IPS-18c (cell line): ENCODE results near the gene IARS2.
"Not testable (repeated sequence)": the region's sequence is repeated elsewhere in the genome, so short reads cannot be mapped to it uniquely, and the experiment has no call there.

Experiments used
- H3K4me3 ChIP-seq: 2 replicates; pipeline ENCODE4 v1.7.0; 2013; ENCODE audit warnings: low read depth, mild to moderate bottlenecking, low read length, moderate library complexity; ENCODE audit not compliant: insufficient read depth
- H3K9me3 ChIP-seq: one replicate; pipeline ENCODE4 v1.6.1; 2013; ENCODE audit warnings: mild to moderate bottlenecking, low read length, moderate library complexity; ENCODE audit not compliant: control insufficient read depth, insufficient read depth

Gene IARS2

GRCh38 chr1:220151454-220151853 lies 57.5 kb downstream of the IARS2 start:
- Histone ChIP-seq H3K9me3 (no peaks in the 10 kb centered on the region), H3K4me3 (no peak overlapping the region)

- no peak overlapping the region for H3K4me3 ChIP-seq
- H3K9me3 ChIP-seq, result no peaks in the 10 kb centered on the region
Measured at GRCh38 chr1:220153147-220153546, 59.2 kb downstream of the IARS2 start.

GRCh38 chr1:220156620-220157146 lies 62.8 kb downstream of the IARS2 start:
- no peak overlapping the region for H3K4me3 ChIP-seq
- no peaks in the 10 kb centered on the region for H3K9me3 ChIP-seq

DNA sequence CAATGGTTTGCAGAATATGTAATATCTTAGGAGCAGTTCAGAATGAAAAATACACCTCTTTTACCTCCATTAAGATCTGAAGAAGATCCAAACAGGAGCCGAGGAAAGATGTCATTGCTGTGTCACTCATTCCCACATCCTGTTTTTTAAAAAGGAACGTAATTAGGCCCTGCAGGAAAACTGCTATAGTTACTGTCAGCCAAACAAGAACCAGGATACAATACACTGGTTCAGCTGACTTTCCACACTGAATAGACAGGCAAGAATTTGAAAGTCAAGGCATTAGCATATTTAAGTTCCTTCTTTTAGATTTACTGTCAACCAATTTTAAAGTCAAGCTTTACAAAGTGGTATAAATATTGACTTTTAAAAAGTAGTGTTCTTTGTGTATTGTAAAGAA lies 63.8 kb downstream of the IARS2 start:
- Histone ChIP-seq H3K9me3 (no peaks in the 10 kb centered on the region), H3K4me3 (no peak overlapping the region)

DNA sequence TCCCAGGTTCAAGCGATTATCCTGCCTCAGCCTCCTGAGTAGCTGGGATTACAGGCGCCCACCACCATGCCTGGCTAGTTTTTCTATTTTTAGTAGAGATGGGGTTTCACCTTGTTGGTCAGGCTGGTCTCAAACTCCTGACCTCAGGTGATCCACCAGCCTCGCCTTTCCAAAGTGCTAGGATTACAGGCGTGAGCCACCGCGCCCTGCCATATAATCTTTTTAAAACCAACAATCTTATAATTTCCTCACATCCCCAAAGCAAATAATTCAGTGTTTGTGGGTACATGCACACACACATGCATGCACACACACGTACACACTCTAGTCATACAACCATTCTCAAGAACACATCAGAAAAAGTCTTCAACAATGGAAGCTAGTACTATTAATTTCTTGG lies 64.6 kb downstream of the IARS2 start:
- not testable (repeated sequence) for H3K4me3 ChIP-seq, H3K9me3 ChIP-seq

GRCh38 chr1:220159041-220159440 lies 65.1 kb downstream of the IARS2 start:
- Histone ChIP-seq H3K4me3 (no peak overlapping the region), H3K9me3 (no peaks in the 10 kb centered on the region)

- Histone ChIP-seq H3K9me3 (no peaks in the 10 kb centered on the region), H3K4me3 (no peak overlapping the region)
Measured at GRCh38 chr1:220160027-220160426, 66.1 kb downstream of the IARS2 start.

- no peak overlapping the region for H3K4me3 ChIP-seq
- no peaks in the 10 kb centered on the region for H3K9me3 ChIP-seq
Measured at GRCh38 chr1:220164116-220164515, 70.2 kb downstream of the IARS2 start.

DNA sequence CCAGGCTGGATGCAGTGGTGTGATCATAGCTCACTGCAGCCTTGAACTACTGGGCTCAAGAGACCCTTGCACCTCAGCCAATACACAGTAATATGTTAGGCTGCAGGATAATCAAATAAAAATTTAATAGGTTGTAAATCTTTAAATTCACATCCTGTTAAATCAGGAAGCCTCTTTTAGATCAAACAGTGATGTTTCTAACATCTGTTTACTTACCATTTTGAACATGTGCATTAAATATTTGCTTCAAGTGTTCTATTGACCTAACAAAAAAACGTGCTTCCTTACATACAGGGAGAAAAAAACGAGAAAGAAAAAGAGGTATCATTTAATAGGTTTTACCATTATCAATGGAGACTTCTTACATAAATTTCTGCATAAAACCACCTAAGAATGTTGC lies 70.6 kb downstream of the IARS2 start:
- no peak overlapping the region for H3K4me3 ChIP-seq
- no peaks in the 10 kb centered on the region for H3K9me3 ChIP-seq

GRCh38 chr1:220166853-220167252 lies 72.9 kb downstream of the IARS2 start:
- H3K9me3 ChIP-seq, result no peaks in the 10 kb centered on the region

GRCh38 chr1:220169887-220170286 lies 76.0 kb downstream of the IARS2 start:
- not testable (repeated sequence) for H3K9me3 ChIP-seq, H3K4me3 ChIP-seq

More at GRCh38 chr1:220166853-220167252, 72.9 kb downstream of the IARS2 start:
- no peak overlapping the region for H3K4me3 ChIP-seq

- Histone ChIP-seq H3K9me3 (no peaks in the 10 kb centered on the region), H3K4me3 (no peak overlapping the region)
Measured at GRCh38 chr1:220170836-220171526, 77.0 kb downstream of the IARS2 start.

- Histone ChIP-seq H3K9me3 (no peaks in the 10 kb centered on the region), H3K4me3 (no peak overlapping the region)
Measured at GRCh38 chr1:220176540-220176939, 82.6 kb downstream of the IARS2 start.

GRCh38 chr1:220182111-220182510 lies 88.2 kb downstream of the IARS2 start:
- Histone ChIP-seq H3K4me3 (no peak overlapping the region), H3K9me3 (no peaks in the 10 kb centered on the region)

DNA sequence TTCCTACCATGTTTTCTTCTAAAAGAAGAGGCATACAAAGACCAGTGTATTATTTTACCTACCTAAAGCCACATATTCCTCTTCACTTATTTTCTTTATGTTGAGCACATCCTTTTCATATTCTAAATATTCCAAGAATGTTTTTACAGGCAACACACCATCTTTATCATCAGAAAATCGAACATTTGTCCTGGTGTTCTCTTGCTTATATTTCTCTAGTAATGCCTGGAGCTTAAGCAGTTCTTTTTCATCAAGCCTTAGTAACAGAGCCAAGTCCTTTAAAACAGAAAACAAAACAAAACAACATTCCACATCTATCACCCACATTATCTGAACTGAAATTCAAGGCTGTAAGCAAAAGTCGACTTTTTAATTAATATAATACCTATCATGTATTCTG lies 88.7 kb downstream of the IARS2 start:
- Histone ChIP-seq H3K9me3 (no peaks in the 10 kb centered on the region), H3K4me3 (no peak overlapping the region)

DNA sequence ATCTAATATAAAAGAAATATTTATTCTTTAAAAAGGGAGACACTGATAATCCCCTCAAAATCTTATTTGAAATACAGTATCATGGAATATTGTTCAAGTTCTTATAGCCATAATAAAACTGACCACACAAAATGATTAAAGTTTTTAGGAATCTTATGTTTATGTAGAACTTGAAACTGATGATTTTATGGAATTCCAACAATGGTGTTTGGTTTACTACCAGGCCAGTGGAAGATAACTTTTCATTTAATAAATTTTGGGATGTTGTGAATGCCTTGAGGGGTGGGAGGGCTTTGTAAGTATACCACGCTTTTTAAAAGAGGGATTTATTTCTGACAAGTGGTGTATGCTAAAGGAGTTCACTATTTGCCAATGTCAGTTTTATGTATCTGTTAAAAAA lies 90.6 kb downstream of the IARS2 start:
- H3K9me3 ChIP-seq, result no peaks in the 10 kb centered on the region
- no peak overlapping the region for H3K4me3 ChIP-seq

DNA sequence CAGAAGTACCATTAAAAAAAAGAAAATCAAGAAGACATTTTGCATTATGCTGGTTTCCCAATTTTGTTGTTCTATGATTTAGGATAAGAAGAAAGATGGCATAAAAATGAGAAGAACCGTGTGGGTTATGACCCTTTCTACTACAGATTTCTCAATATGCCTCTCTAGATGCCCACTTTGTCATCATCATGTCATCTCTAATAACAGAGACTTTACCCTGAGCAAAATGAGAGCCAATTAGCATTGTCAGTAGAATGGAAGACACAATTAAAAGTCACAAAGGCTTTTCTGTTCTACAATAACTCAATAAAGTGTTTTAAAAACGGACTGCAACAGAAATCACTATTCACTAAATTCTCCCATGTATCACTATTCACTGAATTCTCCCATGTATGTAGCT lies 92.8 kb downstream of the IARS2 start:
- no peak overlapping the region for H3K4me3 ChIP-seq
- no peaks in the 10 kb centered on the region for H3K9me3 ChIP-seq

GRCh38 chr1:220188538-220188937 lies 94.6 kb downstream of the IARS2 start:
- no peaks in the 10 kb centered on the region for H3K9me3 ChIP-seq
- H3K4me3 ChIP-seq, result no peak overlapping the region

- H3K9me3 ChIP-seq, result no peaks in the 10 kb centered on the region
Measured at GRCh38 chr1:220189750-220190347, 95.9 kb downstream of the IARS2 start.

More at GRCh38 chr1:220189750-220190347, 95.9 kb downstream of the IARS2 start:
- H3K4me3 ChIP-seq, result no peak overlapping the region
